H1 (cell line): Measurements from ENCODE around the gene SMG1. TPM values are rescaled to one million over a fixed set of nuclear protein-coding genes. Genes with fewer than 3 reads are reported as not detected.
"Not testable (repeated sequence)": the region's sequence is repeated elsewhere in the genome, so short reads cannot be mapped to it uniquely, and the experiment has no call there.

Experiments
- CTCF ChIA-PET: fragments of 300-600 bp; sonication (Branson Sonifier 250); formaldehyde crosslinking; loops from one replicate; lab custom pipeline; 2021; ENCODE audit not compliant: partially characterized antibody; lab: Charles Lee
- POLR2A ChIA-PET: fragments of 300-600 bp; sonication (Branson Sonifier 250); formaldehyde crosslinking; loops from one replicate; lab custom pipeline; 2021; ENCODE audit warnings: inconsistent platforms; ENCODE audit not compliant: partially characterized antibody; lab: Charles Lee
- DNase-seq, 2 experiments: peaks; one replicate each; pipeline versions ENCODE4 v3.0.0 to v3.0.0-alpha.2; 2010 to 2022; ENCODE audit warnings: low spot score in 2 of 2, low read depth in 1 of 2, mixed read lengths in 1 of 2
- FAIRE-seq: peaks from 2 replicates; lab custom pipeline; 2011; peaks lifted over from hg19 to GRCh38; lab: Jason Lieb, UNC
- H2AFZ ChIP-seq: 2 replicates; pipeline ENCODE4 v1.8.1; 2012; ENCODE audit warnings: low read length, inconsistent platforms
- H2AK5ac ChIP-seq: 2 replicates; pipeline ENCODE4 v1.6.1; 2013; ENCODE audit warnings: low read depth, low read length
- H2BK120ac ChIP-seq: replicated peaks from 2 replicates; pipeline ENCODE3; 2013; ENCODE audit warnings: low read depth, low read length, inconsistent platforms
- H2BK12ac ChIP-seq: 2 replicates; pipeline ENCODE4 v1.6.1; 2013; ENCODE audit warnings: low read depth, low read length
- H2BK15ac ChIP-seq: 2 replicates; pipeline ENCODE4 v1.6.1; 2013; ENCODE audit warnings: low read length
- H2BK20ac ChIP-seq: 2 replicates; pipeline ENCODE4 v1.6.1; 2013; ENCODE audit warnings: low read length
- H2BK5ac ChIP-seq: 2 replicates; pipeline ENCODE4 v1.6.1; 2013; ENCODE audit warnings: low read depth, low read length
- H3K14ac ChIP-seq: 2 replicates; pipeline ENCODE4 v1.6.1; 2013; ENCODE audit warnings: inconsistent platforms; ENCODE audit not compliant: insufficient read length
- H3K18ac ChIP-seq: 2 replicates; pipeline ENCODE4 v1.6.1; 2013; ENCODE audit warnings: low read length; ENCODE audit errors: extremely low read depth
- H3K23ac ChIP-seq: 2 replicates; pipeline ENCODE4 v1.6.1; 2013; ENCODE audit warnings: inconsistent platforms; ENCODE audit not compliant: insufficient read length
- H3K23me2 ChIP-seq: 2 replicates; pipeline ENCODE4 v1.6.1; 2013; ENCODE audit warnings: low read depth, low read length
- H3K27ac ChIP-seq: 2 replicates; pipeline ENCODE4 v1.6.1; 2011; ENCODE audit warnings: low read depth, low read length, inconsistent platforms
- H3K27me3 ChIP-seq, 4 experiments: replicated peaks in 1 of 4; 1 replicate in 1 of 4; 2 replicates in 3 of 4; pipeline versions ENCODE4 v1.6.1 to v1.8.1; 2011 to 2013; ENCODE audit warnings: low read length in 3 of 4, mild to moderate bottlenecking in 3 of 4, inconsistent platforms in 2 of 4, mixed read lengths in 2 of 4, moderate library complexity in 1 of 4; ENCODE audit not compliant: control insufficient read depth in 3 of 4, insufficient read depth in 3 of 4; ENCODE audit errors: extremely low read depth in 1 of 4
- H3K36me3 ChIP-seq, 4 experiments: 2 replicates each; pipeline versions ENCODE4 v1.6.1 to v1.8.1; 2011 to 2013; ENCODE audit warnings: mild to moderate bottlenecking in 4 of 4, low read length in 3 of 4, moderate library complexity in 2 of 4, control low read depth in 1 of 4, inconsistent platforms in 1 of 4; ENCODE audit not compliant: insufficient read depth in 4 of 4, control insufficient read depth in 2 of 4
- H3K4ac ChIP-seq: replicated peaks from 2 replicates; pipeline ENCODE3; 2013; ENCODE audit warnings: low read length, low read depth, mixed read lengths, inconsistent platforms; ENCODE audit not compliant: insufficient read length
- H3K4me1 ChIP-seq, 4 experiments: replicated peaks in 1 of 4; 1 replicate in 1 of 4; 2 replicates in 3 of 4; pipeline versions ENCODE4 v1.6.1 to v1.8.1; 2011 to 2013; ENCODE audit warnings: low read length in 3 of 4, inconsistent platforms in 2 of 4, mixed read lengths in 1 of 4; ENCODE audit not compliant: insufficient read depth in 4 of 4, control insufficient read depth in 3 of 4
- H3K4me2 ChIP-seq, 2 experiments: 2 replicates each; pipeline versions ENCODE4 v1.6.1 to v1.8.1; 2011 to 2013; ENCODE audit warnings: low read depth in 2 of 2, low read length in 2 of 2, control low read depth in 1 of 2, inconsistent platforms in 1 of 2, mild to moderate bottlenecking in 1 of 2; ENCODE audit not compliant: insufficient read depth in 1 of 2
- H3K4me3 ChIP-seq, 4 experiments: fragments of 200-600, 300-600 bp in 1 of 4; sonication (generic), shearing (Covaris generic), sonication (Bioruptor Twin) in 1 of 4; 2 replicates each; pipeline versions ENCODE4 v1.5.1 to v1.8.1; 2011 to 2016; ENCODE audit warnings: low read length in 4 of 4, low read depth in 3 of 4, control low read depth in 2 of 4, inconsistent platforms in 2 of 4, mild to moderate bottlenecking in 2 of 4, mixed read lengths in 1 of 4, moderate library complexity in 1 of 4; ENCODE audit not compliant: insufficient read depth in 2 of 4; ENCODE audit errors: extremely low read depth in 1 of 4
- H3K56ac ChIP-seq: replicated peaks from 2 replicates; pipeline ENCODE3; 2013; ENCODE audit warnings: low read depth, mild to moderate bottlenecking, mixed read lengths, low read length, inconsistent platforms; ENCODE audit not compliant: insufficient read length
- H3K79me1 ChIP-seq: 2 replicates; pipeline ENCODE4 v1.6.1; 2013; ENCODE audit warnings: low read depth, low read length, control low read depth
- H3K79me2 ChIP-seq, 2 experiments: 2 replicates each; pipeline versions ENCODE4 v1.6.1 to v1.8.1; 2012 to 2013; ENCODE audit warnings: low read length in 2 of 2, mild to moderate bottlenecking in 2 of 2, inconsistent platforms in 1 of 2; ENCODE audit not compliant: insufficient read depth in 2 of 2, control insufficient read depth in 1 of 2
- H3K9ac ChIP-seq, 4 experiments: replicated peaks in 1 of 4; 1 replicate in 1 of 4; 2 replicates in 3 of 4; pipeline versions ENCODE4 v1.6.1 to v1.8.1; 2011 to 2013; ENCODE audit warnings: low read depth in 3 of 4, low read length in 3 of 4, control low read depth in 2 of 4, mild to moderate bottlenecking in 2 of 4, moderate library complexity in 2 of 4, inconsistent platforms in 1 of 4; ENCODE audit errors: extremely low read depth in 1 of 4
- H3K9me3 ChIP-seq, 2 experiments: 2 replicates each; pipeline versions ENCODE4 v1.6.1 to v1.8.1; 2012 to 2013; ENCODE audit warnings: mild to moderate bottlenecking in 2 of 2, moderate library complexity in 2 of 2, control low read depth in 1 of 2, inconsistent platforms in 1 of 2, low read depth in 1 of 2, low read length in 1 of 2, mixed read lengths in 1 of 2; ENCODE audit not compliant: insufficient read depth in 2 of 2
- H4K20me1 ChIP-seq, 2 experiments: replicated peaks in 1 of 2; 2 replicates each; pipeline versions ENCODE3 to v1.8.1; 2011 to 2013; ENCODE audit warnings: inconsistent platforms in 2 of 2, low read length in 2 of 2, mild to moderate bottlenecking in 1 of 2; ENCODE audit not compliant: insufficient read depth in 2 of 2, control insufficient read depth in 1 of 2
- H4K5ac ChIP-seq: 2 replicates; pipeline ENCODE4 v1.6.1; 2013; ENCODE audit warnings: low read length, low read depth, mixed read lengths, inconsistent platforms; ENCODE audit not compliant: insufficient read length
- H4K8ac ChIP-seq: 2 replicates; pipeline ENCODE4 v1.8.0; 2013; ENCODE audit warnings: mild to moderate bottlenecking, moderate library complexity, low read length, inconsistent platforms; ENCODE audit not compliant: insufficient read depth; ENCODE audit errors: extremely low read depth
- H4K91ac ChIP-seq: replicated peaks from 2 replicates; pipeline ENCODE3; 2013; ENCODE audit warnings: low read length, mixed read lengths, inconsistent platforms; ENCODE audit not compliant: insufficient read length
- POLR2A ChIP-seq, 2 experiments: IDR thresholded peaks; 1 replicate in 1 of 2; 2 replicates in 1 of 2; pipeline ENCODE4 v1.6.1; 2011; ENCODE audit warnings: low read depth in 2 of 2, low read length in 2 of 2, mild to moderate bottlenecking in 2 of 2; ENCODE audit errors: control extremely low read depth in 1 of 2
- POLR2AphosphoS5 ChIP-seq: IDR thresholded peaks from 2 replicates; pipeline ENCODE4 v1.6.1; 2011; ENCODE audit warnings: low read depth, low read length
- WGBS, 2 experiments: shearing (Covaris generic) in 1 of 2; methylation state at CpG; one replicate each; pipeline versions ENCODE4 v1.1.6 to v1.1.7; 2013 to 2015; ENCODE audit warnings: low lambda C conversion rate in 2 of 2, mixed read lengths in 2 of 2, inconsistent platforms in 1 of 2, low coverage in 1 of 2, missing lambda C conversion rate in 1 of 2; ENCODE audit not compliant: insufficient replicate concordance in 2 of 2, insufficient coverage in 1 of 2, insufficient read length in 1 of 2; ENCODE audit errors: extremely low coverage in 1 of 2, missing lambda C conversion rate in 1 of 2; 5-methylcytosine and 5-hydroxymethylcytosine counted together
- polyA plus RNA-seq, 7 experiments: library from polyadenylated mRNA; depleted of rRNA in 3 of 7; stranded (reverse) in 5 of 7; unstranded in 2 of 7; fragments of >200 nt in 5 of 7; fragments of 200-250 nt in 2 of 7; gene quantifications; 1 replicate in 5 of 7; 2 replicates in 1 of 7; 4 replicates in 1 of 7; pipeline versions ENCODE4 v1.2.1 to v1.2.3, GENCODE V29; 2011 to 2013; ENCODE audit warnings: missing spikeins in 2 of 7, mixed read lengths in 2 of 7
- total RNA-seq: library from RNA; stranded (reverse); fragmentation: NEBNext Ultra II Directional; extraction: Animal tissue kit (Norgen Biotek cat#: 25700); gene quantifications from 2 replicates; pipeline ENCODE4 v1.2.1, GENCODE V29; 2021

Gene SMG1
- total and polyA plus RNA-seq, 2 of the 8 experiments (the other 6 are each of a cell fraction or from before 2014, with no cell fraction given): 14.9 to 90.6 TPM

DNA sequence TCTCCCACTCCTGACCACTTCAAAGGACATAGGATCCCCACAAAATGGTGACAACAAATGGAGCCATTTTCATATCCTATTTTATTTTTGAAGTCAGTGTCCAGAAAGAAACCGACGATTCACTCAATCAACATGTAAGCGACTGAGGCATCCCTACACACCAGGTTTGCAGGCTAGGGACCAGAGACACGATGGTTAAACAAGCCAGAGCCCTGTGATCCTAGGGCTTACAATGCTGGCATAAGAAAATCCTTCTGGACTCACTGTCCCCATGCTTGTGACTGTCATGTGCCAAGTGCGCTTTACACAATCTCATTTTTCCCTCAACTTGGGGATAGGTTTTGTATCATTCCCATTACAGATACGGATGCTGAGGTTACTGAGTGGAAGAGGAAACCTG lies 145.0 kb downstream of the SMG1 start:
- Histone ChIP-seq H4K20me1 (peaks cover 22 to 25% of the 10 kb centered on the region in 2 experiments), H3K36me3 (peaks cover 23 to 40% (median 37%) of the 10 kb centered on the region in 4 experiments), H3K79me2 (peaks cover 19 to 37% of the 10 kb centered on the region in 2 experiments)
- H3K23ac ChIP-seq, DNase-seq, H3K27ac ChIP-seq, H2BK5ac ChIP-seq, H2AK5ac ChIP-seq, H2BK20ac ChIP-seq, H3K14ac ChIP-seq, H2BK120ac ChIP-seq, H3K4ac ChIP-seq, H2BK15ac ChIP-seq, H3K18ac ChIP-seq, H3K9ac ChIP-seq, H3K9me3 ChIP-seq, CTCF ChIA-PET, H2BK12ac ChIP-seq, H3K4me2 ChIP-seq, H3K23me2 ChIP-seq, H3K79me1 ChIP-seq, H4K91ac ChIP-seq, H3K4me1 ChIP-seq, H3K56ac ChIP-seq, H4K8ac ChIP-seq, H3K4me3 ChIP-seq, H4K5ac ChIP-seq, H3K27me3 ChIP-seq, H2AFZ ChIP-seq, FAIRE-seq, POLR2A ChIA-PET: not testable (repeated sequence)
- WGBS, 2 experiments: 94% methylated on average over 6 of the region's 6 CpGs; no CpG with 5 or more reads in 1 of the 2 experiments
- TF ChIP-seq POLR2AphosphoS5 (peak; percentile 14; the same call in 1 of the 2 replicates), POLR2A (IDR thresholded peaks at IDR 0.05; ENCODE audit: control extremely low read depth in 1 of 2, low read depth in 2 of 2, low read length in 2 of 2) (0 out of 3 replicates have a peak, but pooled peaks of 1 of the 2 experiments have one; percentile 36)
